ENCODE data around the gene KNCN.

DNA sequence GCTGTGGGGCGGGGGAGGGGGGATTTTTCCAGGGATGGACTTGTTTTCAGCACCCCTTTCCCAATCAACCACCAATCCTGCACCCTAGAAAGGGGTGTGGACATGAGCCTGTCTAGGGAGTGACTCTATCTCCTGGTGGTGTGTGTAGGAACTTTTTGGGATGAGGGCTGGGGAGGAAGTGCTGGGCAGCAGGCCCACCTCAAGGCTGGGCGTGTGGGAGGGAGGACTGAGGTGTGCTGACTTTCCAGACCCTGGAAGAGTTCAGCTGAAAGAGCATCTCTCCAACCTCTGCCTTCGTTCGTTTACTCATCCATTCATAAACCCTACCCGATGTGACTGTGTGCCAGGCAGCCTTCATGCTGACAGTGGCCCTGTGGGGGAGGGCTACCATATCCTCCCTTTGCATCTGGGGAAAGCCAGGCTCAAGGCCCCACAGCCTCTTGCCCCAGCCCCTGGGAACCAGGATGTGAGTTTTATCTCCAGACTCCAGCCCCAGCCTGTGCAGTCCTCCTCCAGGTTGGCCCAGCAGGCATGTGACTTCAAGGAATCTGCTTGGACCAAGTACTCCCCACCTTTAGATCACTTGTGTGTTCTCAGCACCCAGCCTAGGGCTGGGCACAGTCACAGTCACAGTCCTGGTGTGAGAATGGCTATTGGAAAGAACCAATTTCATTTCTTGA, 6.7 kb downstream of the KNCN start:
- no peak for TF ChIP-seq EZH2 (IDR thresholded peaks at IDR 0.05; ENCODE audit: borderline replicate concordance, insufficient read depth, low read depth, low read length, poor library complexity, severe bottlenecking)
- TF ChIP-seq, protein P1, sequence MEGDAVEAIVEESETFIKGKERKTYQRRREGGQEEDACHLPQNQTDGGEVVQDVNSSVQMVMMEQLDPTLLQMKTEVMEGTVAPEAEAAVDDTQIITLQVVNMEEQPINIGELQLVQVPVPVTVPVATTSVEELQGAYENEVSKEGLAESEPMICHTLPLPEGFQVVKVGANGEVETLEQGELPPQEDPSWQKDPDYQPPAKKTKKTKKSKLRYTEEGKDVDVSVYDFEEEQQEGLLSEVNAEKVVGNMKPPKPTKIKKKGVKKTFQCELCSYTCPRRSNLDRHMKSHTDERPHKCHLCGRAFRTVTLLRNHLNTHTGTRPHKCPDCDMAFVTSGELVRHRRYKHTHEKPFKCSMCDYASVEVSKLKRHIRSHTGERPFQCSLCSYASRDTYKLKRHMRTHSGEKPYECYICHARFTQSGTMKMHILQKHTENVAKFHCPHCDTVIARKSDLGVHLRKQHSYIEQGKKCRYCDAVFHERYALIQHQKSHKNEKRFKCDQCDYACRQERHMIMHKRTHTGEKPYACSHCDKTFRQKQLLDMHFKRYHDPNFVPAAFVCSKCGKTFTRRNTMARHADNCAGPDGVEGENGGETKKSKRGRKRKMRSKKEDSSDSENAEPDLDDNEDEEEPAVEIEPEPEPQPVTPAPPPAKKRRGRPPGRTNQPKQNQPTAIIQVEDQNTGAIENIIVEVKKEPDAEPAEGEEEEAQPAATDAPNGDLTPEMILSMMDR (IDR thresholded peaks at IDR 0.05) = no peak
